HEK293 (cell line): ENCODE data around the gene GNG3.

Source experiments
- GFI1B ChIP-seq: fragments of 450-650 bp; formaldehyde crosslinking; IDR thresholded peaks from 2 replicates; pipeline ENCODE4 v1.5.1; 2016; ENCODE audit warnings: missing biosample characterization, missing genetic modification characterization
- HOXA7 ChIP-seq: sonication (generic); formaldehyde crosslinking; IDR thresholded peaks from 2 replicates; pipeline ENCODE4 v1.8.1; 2022; ENCODE audit warnings: missing genetic modification reagents, borderline replicate concordance
- HOXD13 ChIP-seq: sonication (generic); formaldehyde crosslinking; IDR thresholded peaks from 2 replicates; pipeline ENCODE4 v1.8.0; 2022; ENCODE audit warnings: missing genetic modification reagents, borderline replicate concordance
- INSM2 ChIP-seq: fragments of 450-650 bp; formaldehyde crosslinking; IDR thresholded peaks from 2 replicates; pipeline ENCODE4 v1.5.1; 2016; ENCODE audit warnings: missing biosample characterization, missing genetic modification characterization
- KLF1 ChIP-seq: fragments of 450-650 bp; formaldehyde crosslinking; IDR thresholded peaks from 2 replicates; pipeline ENCODE4 v1.5.1; 2016; ENCODE audit warnings: missing biosample characterization, missing genetic modification characterization
- KLF9 ChIP-seq: fragments of 450-650 bp; formaldehyde crosslinking; IDR thresholded peaks from 2 replicates; pipeline ENCODE4 v1.5.1; 2016; ENCODE audit warnings: missing biosample characterization, missing genetic modification characterization, low read depth
- RBAK ChIP-seq: fragments of 450-650 bp; formaldehyde crosslinking; IDR thresholded peaks from 2 replicates; pipeline ENCODE4 v1.5.1; 2016; ENCODE audit warnings: missing biosample characterization, missing genetic modification characterization
- SCRT1 ChIP-seq: fragments of 450-650 bp; formaldehyde crosslinking; IDR thresholded peaks from 2 replicates; pipeline ENCODE4 v1.5.1; 2016; ENCODE audit warnings: missing biosample characterization, missing genetic modification characterization, borderline replicate concordance
- SCRT2 ChIP-seq: fragments of 450-650 bp; formaldehyde crosslinking; IDR thresholded peaks from 2 replicates; pipeline ENCODE4 v1.5.1; 2016; ENCODE audit warnings: missing biosample characterization, missing genetic modification characterization
- SP3 ChIP-seq: fragments of 450-650 bp; formaldehyde crosslinking; IDR thresholded peaks from 2 replicates; pipeline ENCODE4 v1.5.1; 2016; ENCODE audit warnings: missing biosample characterization, missing genetic modification characterization
- ZBTB8A ChIP-seq: fragments of 450-650 bp; formaldehyde crosslinking; IDR thresholded peaks from 2 replicates; pipeline ENCODE4 v1.5.1; 2016; ENCODE audit warnings: missing biosample characterization, missing genetic modification characterization
- ZFP3 ChIP-seq: fragments of 450-650 bp; formaldehyde crosslinking; IDR thresholded peaks from 2 replicates; pipeline ENCODE4 v1.5.1; 2016; ENCODE audit warnings: low read depth, missing biosample characterization, missing genetic modification characterization
- ZNF112 ChIP-seq: fragments of 450-650 bp; formaldehyde crosslinking; IDR thresholded peaks from 2 replicates; pipeline ENCODE4 v1.5.0; 2017; ENCODE audit warnings: missing biosample characterization, missing genetic modification characterization
- ZNF157 ChIP-seq: fragments of 450-650 bp; formaldehyde crosslinking; IDR thresholded peaks from 2 replicates; pipeline ENCODE4 v1.5.1; 2016; ENCODE audit warnings: missing biosample characterization, missing genetic modification characterization
- ZNF184 ChIP-seq: fragments of 450-650 bp; IDR thresholded peaks from 2 replicates; pipeline ENCODE4 v1.5.1; 2018; ENCODE audit warnings: missing biosample characterization, mild to moderate bottlenecking, missing genetic modification characterization
- ZNF335 ChIP-seq: fragments of 450-650 bp; formaldehyde crosslinking; conservative IDR thresholded peaks from 2 replicates; pipeline ENCODE4 v1.5.1; 2016; ENCODE audit warnings: missing biosample characterization, missing genetic modification characterization
- ZNF37A ChIP-seq: fragments of 450-650 bp; IDR thresholded peaks from 2 replicates; pipeline ENCODE4 v1.5.1; 2018; ENCODE audit warnings: missing biosample characterization, missing genetic modification characterization
- ZNF394 ChIP-seq: fragments of 450-650 bp; formaldehyde crosslinking; IDR thresholded peaks from 2 replicates; pipeline ENCODE4 v1.5.1; 2016; ENCODE audit warnings: missing biosample characterization, missing genetic modification characterization, mild to moderate bottlenecking, moderate library complexity, borderline replicate concordance
- ZNF558 ChIP-seq: fragments of 450-650 bp; formaldehyde crosslinking; IDR thresholded peaks from 2 replicates; pipeline ENCODE4 v1.5.1; 2016; ENCODE audit warnings: missing biosample characterization, missing genetic modification characterization
- ZNF571 ChIP-seq: fragments of 450-650 bp; formaldehyde crosslinking; IDR thresholded peaks from 2 replicates; pipeline ENCODE4 v1.5.0; 2017; ENCODE audit warnings: missing biosample characterization, missing genetic modification characterization
- ZNF629 ChIP-seq: fragments of 450-650 bp; formaldehyde crosslinking; IDR thresholded peaks from 2 replicates; pipeline ENCODE4 v1.5.1; 2017; ENCODE audit warnings: missing biosample characterization, missing genetic modification characterization
- ZNF639 ChIP-seq: fragments of 450-650 bp; formaldehyde crosslinking; IDR thresholded peaks from 2 replicates; pipeline ENCODE4 v1.5.1; 2016; ENCODE audit warnings: missing biosample characterization, missing genetic modification characterization
- ZNF658 ChIP-seq: fragments of 450-650 bp; formaldehyde crosslinking; IDR thresholded peaks from 2 replicates; pipeline ENCODE4; 2016; ENCODE audit warnings: missing biosample characterization, missing genetic modification characterization
- ZNF677 ChIP-seq: fragments of 450-650 bp; IDR thresholded peaks from 2 replicates; pipeline ENCODE4 v1.5.0; 2018; ENCODE audit warnings: missing biosample characterization, mild to moderate bottlenecking, missing genetic modification characterization, moderate library complexity
- ZNF747 ChIP-seq: fragments of 450-650 bp; formaldehyde crosslinking; IDR thresholded peaks from 2 replicates; pipeline ENCODE4 v1.5.1; 2016; ENCODE audit warnings: missing biosample characterization, missing genetic modification characterization
- ZNF76 ChIP-seq: fragments of 450-650 bp; formaldehyde crosslinking; IDR thresholded peaks from 2 replicates; pipeline ENCODE4; 2016; ENCODE audit warnings: low read depth, missing biosample characterization, missing genetic modification characterization, borderline replicate concordance
- ZNF777 ChIP-seq: fragments of 450-650 bp; formaldehyde crosslinking; IDR thresholded peaks from 2 replicates; pipeline ENCODE4 v1.5.1; 2017; ENCODE audit warnings: missing biosample characterization, missing genetic modification characterization, borderline replicate concordance
- ZNF837 ChIP-seq: fragments of 450-650 bp; formaldehyde crosslinking; IDR thresholded peaks from 2 replicates; pipeline ENCODE4 v1.5.1; 2016; ENCODE audit warnings: missing biosample characterization, missing genetic modification characterization
- TF ChIP-seq, protein P1 (sequence below): fragments of 450-650 bp; formaldehyde crosslinking; IDR thresholded peaks from 2 replicates; pipeline ENCODE4 v1.5.1; 2016; ENCODE audit warnings: missing biosample characterization, missing genetic modification characterization
- TF ChIP-seq, protein P2 (sequence below): fragments of 450-650 bp; formaldehyde crosslinking; IDR thresholded peaks from 2 replicates; pipeline ENCODE4 v1.5.1; 2017; ENCODE audit warnings: missing biosample characterization, mild to moderate bottlenecking, missing genetic modification characterization, moderate library complexity
- TF ChIP-seq, protein P3 (sequence below): fragments of 450-650 bp; formaldehyde crosslinking; IDR thresholded peaks from 2 replicates; pipeline ENCODE4 v1.5.1; 2016; ENCODE audit warnings: missing biosample characterization, missing genetic modification characterization, borderline replicate concordance

Gene GNG3

GRCh38 chr11:62671608-62672389 lies 35.7 kb upstream of the GNG3 start, which contains the start of the genes LBHD1 and UQCC3 (continued):
- TF ChIP-seq HOXA7 (CRISPR knock-in tag) (no peak), SCRT2 (tag by site-specific recombination) (peak; percentile 99), ZNF157 (no peak), KLF1 (tag by site-specific recombination) (no peak; the same call in 1 of the 2 replicates), ZNF394 (no peak; the same call in 1 of the 2 replicates), SCRT1 (peak; percentile 98), ZNF37A (no peak), ZNF658 (tag by site-specific recombination) (no peak), ZNF571 (no peak), GFI1B (tag by site-specific recombination) (no peak), SP3 (tag by site-specific recombination) (no peak; the same call in 1 of the 2 replicates), ZBTB8A (tag by site-specific recombination) (peak; percentile 56), HOXD13 (CRISPR knock-in tag) (no peak), ZNF747 (no peak), ZNF335 (tag by site-specific recombination) (peak; percentile 93), ZNF76 (tag by site-specific recombination) (no peak; the same call in 1 of the 2 replicates), ZNF639 (tag by site-specific recombination) (peak; percentile 62; the same call in 1 of the 2 replicates), ZNF777 (no peak), ZNF184 (tag by site-specific recombination) (no peak), ZNF837 (tag by site-specific recombination) (no peak), INSM2 (tag by site-specific recombination) (no peak), ZNF629 (tag by site-specific recombination) (peak; percentile 50; the same call in 1 of the 2 replicates), ZNF112 (tag by site-specific recombination) (no peak), ZNF677 (no peak), RBAK (tag by site-specific recombination) (no peak), KLF9 (tag by site-specific recombination) (no peak; the same call in 1 of the 2 replicates), ZNF558 (no peak), ZFP3 (tag by site-specific recombination) (no peak)
- TF ChIP-seq, protein P1, sequence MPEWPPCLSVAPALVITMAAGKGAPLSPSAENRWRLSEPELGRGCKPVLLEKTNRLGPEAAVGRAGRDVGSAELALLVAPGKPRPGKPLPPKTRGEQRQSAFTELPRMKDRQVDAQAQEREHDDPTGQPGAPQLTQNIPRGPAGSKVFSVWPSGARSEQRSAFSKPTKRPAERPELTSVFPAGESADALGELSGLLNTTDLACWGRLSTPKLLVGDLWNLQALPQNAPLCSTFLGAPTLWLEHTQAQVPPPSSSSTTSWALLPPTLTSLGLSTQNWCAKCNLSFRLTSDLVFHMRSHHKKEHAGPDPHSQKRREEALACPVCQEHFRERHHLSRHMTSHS (tag by site-specific recombination) = no peak
- TF ChIP-seq, protein P2, sequence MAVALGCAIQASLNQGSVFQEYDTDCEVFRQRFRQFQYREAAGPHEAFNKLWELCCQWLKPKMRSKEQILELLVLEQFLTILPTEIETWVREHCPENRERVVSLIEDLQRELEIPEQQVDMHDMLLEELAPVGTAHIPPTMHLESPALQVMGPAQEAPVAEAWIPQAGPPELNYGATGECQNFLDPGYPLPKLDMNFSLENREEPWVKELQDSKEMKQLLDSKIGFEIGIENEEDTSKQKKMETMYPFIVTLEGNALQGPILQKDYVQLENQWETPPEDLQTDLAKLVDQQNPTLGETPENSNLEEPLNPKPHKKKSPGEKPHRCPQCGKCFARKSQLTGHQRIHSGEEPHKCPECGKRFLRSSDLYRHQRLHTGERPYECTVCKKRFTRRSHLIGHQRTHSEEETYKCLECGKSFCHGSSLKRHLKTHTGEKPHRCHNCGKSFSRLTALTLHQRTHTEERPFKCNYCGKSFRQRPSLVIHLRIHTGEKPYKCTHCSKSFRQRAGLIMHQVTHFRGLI (tag by site-specific recombination) = no peak; the same call in none of the 2 replicates
- TF ChIP-seq, protein P3, sequence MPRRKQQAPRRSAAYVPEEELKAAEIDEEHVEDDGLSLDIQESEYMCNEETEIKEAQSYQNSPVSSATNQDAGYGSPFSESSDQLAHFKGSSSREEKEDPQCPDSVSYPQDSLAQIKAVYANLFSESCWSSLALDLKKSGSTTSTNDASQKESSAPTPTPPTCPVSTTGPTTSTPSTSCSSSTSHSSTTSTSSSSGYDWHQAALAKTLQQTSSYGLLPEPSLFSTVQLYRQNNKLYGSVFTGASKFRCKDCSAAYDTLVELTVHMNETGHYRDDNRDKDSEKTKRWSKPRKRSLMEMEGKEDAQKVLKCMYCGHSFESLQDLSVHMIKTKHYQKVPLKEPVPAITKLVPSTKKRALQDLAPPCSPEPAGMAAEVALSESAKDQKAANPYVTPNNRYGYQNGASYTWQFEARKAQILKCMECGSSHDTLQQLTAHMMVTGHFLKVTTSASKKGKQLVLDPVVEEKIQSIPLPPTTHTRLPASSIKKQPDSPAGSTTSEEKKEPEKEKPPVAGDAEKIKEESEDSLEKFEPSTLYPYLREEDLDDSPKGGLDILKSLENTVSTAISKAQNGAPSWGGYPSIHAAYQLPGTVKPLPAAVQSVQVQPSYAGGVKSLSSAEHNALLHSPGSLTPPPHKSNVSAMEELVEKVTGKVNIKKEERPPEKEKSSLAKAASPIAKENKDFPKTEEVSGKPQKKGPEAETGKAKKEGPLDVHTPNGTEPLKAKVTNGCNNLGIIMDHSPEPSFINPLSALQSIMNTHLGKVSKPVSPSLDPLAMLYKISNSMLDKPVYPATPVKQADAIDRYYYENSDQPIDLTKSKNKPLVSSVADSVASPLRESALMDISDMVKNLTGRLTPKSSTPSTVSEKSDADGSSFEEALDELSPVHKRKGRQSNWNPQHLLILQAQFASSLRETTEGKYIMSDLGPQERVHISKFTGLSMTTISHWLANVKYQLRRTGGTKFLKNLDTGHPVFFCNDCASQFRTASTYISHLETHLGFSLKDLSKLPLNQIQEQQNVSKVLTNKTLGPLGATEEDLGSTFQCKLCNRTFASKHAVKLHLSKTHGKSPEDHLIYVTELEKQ (tag by site-specific recombination) = 0 out of 2 replicates have a peak, but pooled peaks have one; percentile 33
